Measurements from ENCODE around the gene CFAP161.

Gene CFAP161

DNA sequence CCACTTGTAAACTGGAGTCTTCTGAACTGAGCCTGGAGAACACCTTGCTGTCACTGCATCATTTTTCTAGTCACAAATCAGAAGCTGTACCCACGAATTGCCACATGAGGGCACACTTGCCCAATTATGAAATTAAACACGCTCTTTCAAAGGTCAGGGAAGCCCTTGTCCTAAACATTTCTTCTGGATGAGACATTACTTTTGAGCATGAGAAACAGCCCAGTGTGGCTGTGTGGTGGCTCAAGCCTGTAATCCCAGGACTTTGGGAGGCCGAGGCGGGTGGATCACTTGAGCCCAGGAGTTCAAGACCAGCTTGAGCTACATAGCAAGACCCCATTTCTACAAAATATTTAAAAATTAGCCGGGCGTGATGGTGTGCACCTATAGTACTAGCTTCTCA lies 27.5 kb upstream of the CFAP161 start:
- Histone ChIP-seq H2AFZ (ENCODE audit: low read length) (no peak overlapping the region), H3K79me2 (ENCODE audit: insufficient read depth, low read length) (no peaks in the 10 kb centered on the region), H3K4me3 (ENCODE audit: low read length, poor library complexity, severe bottlenecking) (no peak overlapping the region), H4K20me1 (ENCODE audit: insufficient read depth, low read length, poor library complexity, severe bottlenecking) (no peaks in the 10 kb centered on the region), H3K9me2 (replicated peaks; ENCODE audit: low read depth, low read length) (no peaks in the 10 kb centered on the region), H3F3A (ENCODE audit: low read depth) (no peaks in the 10 kb centered on the region), H3K4me1 (ENCODE audit: insufficient read depth, low read length, poor library complexity, severe bottlenecking) (no peaks in the 10 kb centered on the region), H3K27me3 (ENCODE audit: insufficient read depth, low read length, poor library complexity, severe bottlenecking) (no peaks in the 10 kb centered on the region), H3K4me2 (ENCODE audit: low read depth, low read length, poor library complexity, severe bottlenecking) (no peak overlapping the region), H3K36me3 (ENCODE audit: insufficient read depth, low read length) (no peaks in the 10 kb centered on the region), H3K9ac (ENCODE audit: low read depth, low read length, poor library complexity, severe bottlenecking) (no peak overlapping the region), H3K9me3 (ENCODE audit: insufficient read depth, low read depth, low read length) (no peaks in the 10 kb centered on the region)
- TF ChIP-seq EZH2phosphoT487 (IDR thresholded peaks at IDR 0.05; ENCODE audit: borderline replicate concordance): no peak
- TF ChIP-seq, protein P1, sequence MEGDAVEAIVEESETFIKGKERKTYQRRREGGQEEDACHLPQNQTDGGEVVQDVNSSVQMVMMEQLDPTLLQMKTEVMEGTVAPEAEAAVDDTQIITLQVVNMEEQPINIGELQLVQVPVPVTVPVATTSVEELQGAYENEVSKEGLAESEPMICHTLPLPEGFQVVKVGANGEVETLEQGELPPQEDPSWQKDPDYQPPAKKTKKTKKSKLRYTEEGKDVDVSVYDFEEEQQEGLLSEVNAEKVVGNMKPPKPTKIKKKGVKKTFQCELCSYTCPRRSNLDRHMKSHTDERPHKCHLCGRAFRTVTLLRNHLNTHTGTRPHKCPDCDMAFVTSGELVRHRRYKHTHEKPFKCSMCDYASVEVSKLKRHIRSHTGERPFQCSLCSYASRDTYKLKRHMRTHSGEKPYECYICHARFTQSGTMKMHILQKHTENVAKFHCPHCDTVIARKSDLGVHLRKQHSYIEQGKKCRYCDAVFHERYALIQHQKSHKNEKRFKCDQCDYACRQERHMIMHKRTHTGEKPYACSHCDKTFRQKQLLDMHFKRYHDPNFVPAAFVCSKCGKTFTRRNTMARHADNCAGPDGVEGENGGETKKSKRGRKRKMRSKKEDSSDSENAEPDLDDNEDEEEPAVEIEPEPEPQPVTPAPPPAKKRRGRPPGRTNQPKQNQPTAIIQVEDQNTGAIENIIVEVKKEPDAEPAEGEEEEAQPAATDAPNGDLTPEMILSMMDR (conservative IDR thresholded peaks at IDR 0.05; ENCODE audit: low read length): peak; percentile 81

DNA sequence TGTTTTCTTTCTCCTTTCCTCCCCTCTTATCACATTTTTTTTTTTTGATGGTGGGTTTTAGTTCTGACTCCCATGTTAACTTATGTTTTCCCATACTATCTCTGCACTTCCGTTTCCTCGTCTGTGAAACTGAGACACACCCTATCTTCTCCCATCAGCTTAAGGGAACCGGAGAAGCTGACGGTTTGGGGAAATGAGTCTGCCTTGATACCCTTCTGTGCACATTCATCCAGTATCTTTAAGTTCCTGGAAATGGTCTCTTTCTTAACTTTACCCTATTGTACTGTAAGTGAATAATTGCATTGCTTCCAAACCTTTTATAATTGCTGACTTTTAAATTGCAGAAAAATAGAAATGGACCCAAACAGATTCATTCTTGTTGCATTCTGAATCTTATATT lies 26.2 kb upstream of the CFAP161 start:
- H3K27me3 ChIP-seq (ENCODE audit: insufficient read depth, low read length, poor library complexity, severe bottlenecking): no peaks in the 10 kb centered on the region
- no peaks in the 10 kb centered on the region for H3K4me1 ChIP-seq (ENCODE audit: insufficient read depth, low read length, poor library complexity, severe bottlenecking)
- H3K4me3 ChIP-seq (ENCODE audit: low read length, poor library complexity, severe bottlenecking): no peak overlapping the region
- no peaks in the 10 kb centered on the region for H4K20me1 ChIP-seq (ENCODE audit: insufficient read depth, low read length, poor library complexity, severe bottlenecking)
- no peaks in the 10 kb centered on the region for H3K79me2 ChIP-seq (ENCODE audit: insufficient read depth, low read length)
- H3K36me3 ChIP-seq (ENCODE audit: insufficient read depth, low read length): no peaks in the 10 kb centered on the region
- H3K4me2 ChIP-seq (ENCODE audit: low read depth, low read length, poor library complexity, severe bottlenecking): no peak overlapping the region
- H3K9me2 ChIP-seq (replicated peaks; ENCODE audit: low read depth, low read length): no peaks in the 10 kb centered on the region
- H3K9me3 ChIP-seq (ENCODE audit: insufficient read depth, low read depth, low read length): no peaks in the 10 kb centered on the region
- H3K9ac ChIP-seq (ENCODE audit: low read depth, low read length, poor library complexity, severe bottlenecking): no peak overlapping the region
- TF ChIP-seq, protein P1 (conservative IDR thresholded peaks at IDR 0.05; ENCODE audit: low read length): no peak
- no peak for TF ChIP-seq EZH2phosphoT487 (IDR thresholded peaks at IDR 0.05; ENCODE audit: borderline replicate concordance)
- H3F3A ChIP-seq (ENCODE audit: low read depth): no peaks in the 10 kb centered on the region
- no peak overlapping the region for H2AFZ ChIP-seq (ENCODE audit: low read length)

- Histone ChIP-seq H3K4me2 (ENCODE audit: low read depth, low read length, poor library complexity, severe bottlenecking) (no peak overlapping the region), H3K9me2 (replicated peaks; ENCODE audit: low read depth, low read length) (no peaks in the 10 kb centered on the region), H2AFZ (ENCODE audit: low read length) (no peak overlapping the region), H3K27me3 (ENCODE audit: insufficient read depth, low read length, poor library complexity, severe bottlenecking) (no peaks in the 10 kb centered on the region), H3K4me3 (ENCODE audit: low read length, poor library complexity, severe bottlenecking) (no peak overlapping the region), H3K36me3 (ENCODE audit: insufficient read depth, low read length) (no peaks in the 10 kb centered on the region), H3K9ac (ENCODE audit: low read depth, low read length, poor library complexity, severe bottlenecking) (no peak overlapping the region), H3K9me3 (ENCODE audit: insufficient read depth, low read depth, low read length) (no peaks in the 10 kb centered on the region), H3K4me1 (ENCODE audit: insufficient read depth, low read length, poor library complexity, severe bottlenecking) (no peaks in the 10 kb centered on the region), H4K20me1 (ENCODE audit: insufficient read depth, low read length, poor library complexity, severe bottlenecking) (no peaks in the 10 kb centered on the region), H3F3A (ENCODE audit: low read depth) (no peaks in the 10 kb centered on the region), H3K79me2 (ENCODE audit: insufficient read depth, low read length) (no peaks in the 10 kb centered on the region)
- TF ChIP-seq, protein P1 (conservative IDR thresholded peaks at IDR 0.05; ENCODE audit: low read length): peak; percentile 72
- no peak for TF ChIP-seq EZH2phosphoT487 (IDR thresholded peaks at IDR 0.05; ENCODE audit: borderline replicate concordance)
Observed at GRCh38 chr15:81108427-81108826, 25.6 kb upstream of the CFAP161 start.

Measured in Loucy (cell line).